Caco-2 (cell line): Measurements from ENCODE around the gene TRIM61. TPM values are rescaled to one million over a fixed set of nuclear protein-coding genes. Genes with fewer than 3 reads are reported as not detected.
A peak's percentile ranks its signal among the peaks of the same experiment; 100 is the strongest.
"Not testable (repeated sequence)": the region's sequence is repeated elsewhere in the genome, so short reads cannot be mapped to it uniquely, and the experiment has no call there.

Experiments used
- BruUV-seq: library from RNA; stranded (reverse); fragments of 400-500 nt; replicated peaks from 2 replicates; lab custom pipeline; 2021; lab: Mats Ljungman, UMichigan
- CTCF ChIA-PET: fragments of 300-600 bp; sonication (Branson Sonifier 250); formaldehyde crosslinking; loops from one replicate; lab custom pipeline; 2022; ENCODE audit warnings: antibody characterized with exemption; lab: Charles Lee
- POLR2A ChIA-PET: fragments of 300-600 bp; sonication (Branson Sonifier 250); formaldehyde crosslinking; loops from one replicate; lab custom pipeline; 2022; ENCODE audit warnings: antibody characterized with exemption; lab: Charles Lee
- DNase-seq, 2 experiments: peaks; one replicate each; pipeline versions ENCODE4 v3.0.0 to v3.0.0-alpha.2; 2020 to 2022
- H3K27me3 ChIP-seq: replicated peaks from 2 replicates; pipeline ENCODE4 v1.6.0; 2011; ENCODE audit warnings: low read length; ENCODE audit not compliant: control insufficient read depth, insufficient read depth
- H3K36me3 ChIP-seq: 2 replicates; pipeline ENCODE4 v1.5.1; 2011; ENCODE audit warnings: low read length; ENCODE audit not compliant: control insufficient read depth, insufficient read depth
- H3K4me1 ChIP-seq: fragments of 250-450 bp; sonication (Bioruptor Pico); 2 replicates; pipeline ENCODE4 v1.5.1; 2020; ENCODE audit warnings: mild to moderate bottlenecking
- H3K4me3 ChIP-seq: 2 replicates; pipeline ENCODE4 v1.5.1; 2011; ENCODE audit warnings: low read depth, mild to moderate bottlenecking, control low read depth, low read length
- H3K9me3 ChIP-seq: fragments of 250-450 bp; sonication (Bioruptor Pico); 2 replicates; pipeline ENCODE4 v1.5.1; 2020; ENCODE audit warnings: mild to moderate bottlenecking, moderate library complexity
- H3K27ac Mint-ChIP-seq: one replicate; pipeline ENCODE4 v1.8.0; 2022; ENCODE audit warnings: mixed read lengths; ENCODE audit not compliant: unreplicated experiment
- H3K27me3 Mint-ChIP-seq: one replicate; pipeline ENCODE4 v1.8.0; 2022; ENCODE audit warnings: mixed read lengths; ENCODE audit not compliant: insufficient read depth, unreplicated experiment
- H3K36me3 Mint-ChIP-seq: one replicate; pipeline ENCODE4 v1.8.0; 2022; ENCODE audit warnings: mild to moderate bottlenecking, mixed read lengths; ENCODE audit not compliant: insufficient read depth, unreplicated experiment
- H3K4me1 Mint-ChIP-seq: one replicate; pipeline ENCODE4 v1.8.0; 2022; ENCODE audit warnings: low read depth, mixed read lengths; ENCODE audit not compliant: unreplicated experiment
- H3K4me3 Mint-ChIP-seq: one replicate; pipeline ENCODE4 v1.8.0; 2022; ENCODE audit warnings: mild to moderate bottlenecking, moderate library complexity, mixed read lengths; ENCODE audit not compliant: unreplicated experiment
- H3K9me3 Mint-ChIP-seq: one replicate; pipeline ENCODE4 v1.8.0; 2022; ENCODE audit warnings: mixed read lengths; ENCODE audit not compliant: unreplicated experiment
- intact Hi-C: fragments of 100-400 bp; cut with micrococcal nuclease; formaldehyde crosslinking; loops from one replicate; pipeline ENCODE4 v1.10.0; 2022; ENCODE audit not compliant: unreplicated experiment
- total RNA-seq: library from RNA; stranded (reverse); gene quantifications from 2 replicates; pipeline ENCODE4 v1.2.3, GENCODE V29; 2022
- TF ChIP-seq, protein P1 (sequence below), 2 experiments: fragments of 200-600 bp in 1 of 2; IDR thresholded peaks; 1 replicate in 1 of 2; 2 replicates in 1 of 2; pipeline versions ENCODE4 v1.5.1 to v1.8.0; 2011 to 2022; ENCODE audit warnings: antibody characterized with exemption in 1 of 2, control low read depth in 1 of 2, inconsistent platforms in 1 of 2, low read depth in 1 of 2, low read length in 1 of 2, mild to moderate bottlenecking in 1 of 2, moderate library complexity in 1 of 2; ENCODE audit not compliant: insufficient read depth in 1 of 2, severe bottlenecking in 1 of 2, unreplicated experiment in 1 of 2

Gene TRIM61
- total RNA-seq, 1 experiment from 2014 or later = not detected

DNA sequence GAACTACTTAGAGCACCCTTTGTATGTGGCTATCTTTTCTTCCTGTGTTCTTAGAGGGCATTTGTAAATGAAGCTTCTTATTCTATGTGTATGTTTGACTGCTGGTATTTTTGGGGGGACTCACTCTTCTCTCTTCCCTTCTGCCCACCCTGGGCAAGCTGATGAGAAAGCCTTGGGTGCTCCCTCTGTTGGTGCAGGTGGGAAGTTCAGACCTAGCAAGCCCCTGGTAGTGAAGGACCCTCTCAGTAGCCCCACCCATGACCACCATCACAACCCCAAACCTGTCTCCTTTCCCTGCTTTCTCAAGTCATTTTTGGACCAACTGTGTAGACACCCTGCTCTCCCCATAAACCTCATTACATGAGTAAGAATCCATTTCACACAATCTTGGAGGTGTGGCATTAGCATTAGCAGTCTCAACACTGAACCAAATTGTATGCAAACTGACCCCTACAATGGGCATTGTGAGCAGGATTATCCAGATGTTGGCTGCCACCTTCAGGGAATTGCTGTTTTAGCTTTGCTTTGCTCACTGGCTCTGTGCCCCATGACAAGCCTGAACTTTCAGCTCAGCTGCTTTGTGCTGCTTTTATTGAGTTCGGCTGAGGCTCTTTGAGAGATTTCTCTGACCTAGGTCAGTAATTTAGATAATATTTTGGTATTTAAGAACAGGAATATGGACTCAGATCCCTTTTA, 27.9 kb downstream of the TRIM61 start:
- Histone ChIP-seq H3K4me3 (no peak overlapping the region), H3K27me3 (no peaks in the 10 kb centered on the region), H3K9me3 (no peaks in the 10 kb centered on the region), H3K4me1 (no peaks in the 10 kb centered on the region), H3K36me3 (no peaks in the 10 kb centered on the region)
- TF ChIP-seq, protein P1, sequence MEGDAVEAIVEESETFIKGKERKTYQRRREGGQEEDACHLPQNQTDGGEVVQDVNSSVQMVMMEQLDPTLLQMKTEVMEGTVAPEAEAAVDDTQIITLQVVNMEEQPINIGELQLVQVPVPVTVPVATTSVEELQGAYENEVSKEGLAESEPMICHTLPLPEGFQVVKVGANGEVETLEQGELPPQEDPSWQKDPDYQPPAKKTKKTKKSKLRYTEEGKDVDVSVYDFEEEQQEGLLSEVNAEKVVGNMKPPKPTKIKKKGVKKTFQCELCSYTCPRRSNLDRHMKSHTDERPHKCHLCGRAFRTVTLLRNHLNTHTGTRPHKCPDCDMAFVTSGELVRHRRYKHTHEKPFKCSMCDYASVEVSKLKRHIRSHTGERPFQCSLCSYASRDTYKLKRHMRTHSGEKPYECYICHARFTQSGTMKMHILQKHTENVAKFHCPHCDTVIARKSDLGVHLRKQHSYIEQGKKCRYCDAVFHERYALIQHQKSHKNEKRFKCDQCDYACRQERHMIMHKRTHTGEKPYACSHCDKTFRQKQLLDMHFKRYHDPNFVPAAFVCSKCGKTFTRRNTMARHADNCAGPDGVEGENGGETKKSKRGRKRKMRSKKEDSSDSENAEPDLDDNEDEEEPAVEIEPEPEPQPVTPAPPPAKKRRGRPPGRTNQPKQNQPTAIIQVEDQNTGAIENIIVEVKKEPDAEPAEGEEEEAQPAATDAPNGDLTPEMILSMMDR (IDR thresholded peaks at IDR 0.05; ENCODE audit: insufficient read depth in 1 of 2, low read depth in 1 of 2, low read length in 1 of 2, severe bottlenecking in 1 of 2, unreplicated experiment in 1 of 2) = peak in 1 of 2 experiments; percentile 25
- H3K9me3 Mint-ChIP-seq = no peaks in the 10 kb centered on the region
- H3K27ac Mint-ChIP-seq = no peak overlapping the region
- no peaks in the 10 kb centered on the region for H3K4me1 Mint-ChIP-seq
- no peaks in the 10 kb centered on the region for H3K36me3 Mint-ChIP-seq
- BruUV-seq = no TSS peak
- peak in 1 of 2 experiments; percentile 22 for DNase-seq
- no peak overlapping the region for H3K4me3 Mint-ChIP-seq
- ChIA-PET POLR2A (no interaction called here), CTCF (interaction anchor here (1.1 to 1.3 kb wide), 2 partner anchors 10 to 147 kb away, joined by 3 to 4 read pairs; no protein-coding TSS in a partner anchor)
- intact Hi-C loops = no loop called here
- peaks cover 6% of the 10 kb centered on the region for H3K27me3 Mint-ChIP-seq

DNA sequence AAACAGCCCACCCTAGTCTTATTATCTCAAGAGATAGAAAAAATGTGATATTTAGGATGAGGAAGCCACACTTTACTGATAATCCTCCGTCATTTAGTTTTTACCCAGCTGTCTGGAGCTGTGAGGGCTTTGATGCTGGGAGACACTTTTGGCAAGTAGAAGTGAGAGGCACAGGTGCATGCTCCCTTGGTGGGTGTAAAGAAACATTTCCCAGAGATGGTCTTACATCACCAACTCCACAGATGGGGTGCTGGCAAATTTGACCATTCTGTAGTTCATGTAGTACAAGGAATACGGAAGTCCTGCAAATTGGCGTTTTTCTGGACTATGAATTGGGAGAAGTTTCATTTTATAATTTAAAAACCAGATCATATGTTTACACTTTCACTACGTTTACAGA, 28.5 kb downstream of the TRIM61 start:
- no peaks in the 10 kb centered on the region for H3K27me3 ChIP-seq
- DNase-seq = no peak
- Mint-ChIP-seq H3K27ac (no peak overlapping the region), H3K9me3 (no peaks in the 10 kb centered on the region), H3K27me3 (peaks cover 6% of the 10 kb centered on the region), H3K4me1 (no peaks in the 10 kb centered on the region), H3K4me3 (no peak overlapping the region), H3K36me3 (no peaks in the 10 kb centered on the region)
- no peaks in the 10 kb centered on the region for H3K4me1 ChIP-seq
- CTCF ChIA-PET = interaction anchor here (1.1 to 1.3 kb wide), 2 partner anchors 10 to 148 kb away, joined by 3 to 4 read pairs; no protein-coding TSS in a partner anchor
- H3K36me3 ChIP-seq = no peaks in the 10 kb centered on the region
- intact Hi-C loops = no loop called here
- TF ChIP-seq, protein P1 (IDR thresholded peaks at IDR 0.05; ENCODE audit: insufficient read depth in 1 of 2, low read depth in 1 of 2, low read length in 1 of 2, severe bottlenecking in 1 of 2, unreplicated experiment in 1 of 2) = no peak
- POLR2A ChIA-PET = no interaction called here
- H3K4me3 ChIP-seq = no peak overlapping the region
- H3K9me3 ChIP-seq = no peaks in the 10 kb centered on the region
- BruUV-seq = no TSS peak

DNA sequence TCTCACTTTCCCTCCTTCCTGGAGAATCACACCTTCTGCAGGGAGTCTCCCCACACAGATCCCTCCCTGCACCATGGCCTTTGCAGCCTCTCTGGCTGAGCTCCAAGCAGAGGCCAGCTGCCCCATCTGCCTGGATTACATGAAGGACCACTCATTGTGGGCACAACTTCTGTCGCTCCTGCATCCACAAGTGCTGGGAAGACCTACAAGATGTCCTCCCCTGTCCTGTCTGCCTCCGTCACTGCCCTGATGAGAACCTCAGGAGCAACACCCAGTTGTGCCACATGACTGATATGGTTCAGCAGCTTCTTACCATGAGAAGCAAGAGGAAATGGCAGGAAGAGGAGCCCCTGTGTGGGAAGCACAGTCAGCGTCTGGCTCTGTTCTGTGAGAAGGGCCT, 29.5 kb downstream of the TRIM61 start:
- intact Hi-C loops, H3K27me3 Mint-ChIP-seq: not testable (repeated sequence)

More for the DNA sequence above, 29.5 kb downstream of the TRIM61 start:
- H3K9me3 Mint-ChIP-seq, H3K4me3 ChIP-seq, H3K4me1 ChIP-seq, H3K4me1 Mint-ChIP-seq, H3K27me3 ChIP-seq, H3K36me3 ChIP-seq, H3K27ac Mint-ChIP-seq, BruUV-seq, H3K9me3 ChIP-seq, H3K36me3 Mint-ChIP-seq, H3K4me3 Mint-ChIP-seq, POLR2A ChIA-PET, DNase-seq: not testable (repeated sequence)
- CTCF ChIA-PET = interaction anchor here (0.6 kb wide), 1 partner anchor 165 kb away, joined by 4 read pairs; the partner anchor contains the start of gene TMEM192
